Transverse colon (tissue), 3 donors: ENCODE data around the gene RIMBP2.

Experiments
- POLR2A ChIP-seq: fragments of 450-650 bp; IDR thresholded peaks from one replicate; pipeline ENCODE4 v1.6.1; 2016; ENCODE audit warnings: antibody characterized with exemption, mild to moderate bottlenecking, moderate library complexity
- POLR2AphosphoS5 ChIP-seq, 3 donors: sonication (generic); formaldehyde crosslinking; IDR thresholded peaks; one replicate each; pipeline ENCODE4 v1.6.1; 2016; ENCODE audit warnings: antibody characterized with exemption in 3 of 3

- no peak for TF ChIP-seq POLR2A
- no peak for TF ChIP-seq POLR2AphosphoS5 (IDR thresholded peaks at IDR 0.05)
These were observed 2.5 kb downstream of the RIMBP2 start for GRCh38 chr12:130713581-130713991.
